ENCODE data around the gene FAM227B.
A peak's percentile ranks its signal among the peaks of the same experiment; 100 is the strongest.
"Not testable (repeated sequence)": the region's sequence is repeated elsewhere in the genome, so short reads cannot be mapped to it uniquely, and the experiment has no call there.

The FAM227B gene

GRCh38 chr15:49620658-49621368 is at the start of gene FAM227B, which contains the start of gene DTWD1:
Gene FAM227B, minus strand, starts transcription at chr15:49620818. Its CDS starts 5,647 bp downstream, at chr15:49615171.
Gene DTWD1, plus strand, starts transcription at chr15:49621048. Its CDS starts 4,120 bp downstream, at chr15:49625168.
- Histone ChIP-seq H3K4me2 (ENCODE audit: low read length) (peak within 1 kb of the TSS; percentile 96), H3K4me1 (ENCODE audit: insufficient read depth, low read length, severe bottlenecking) (peaks cover 24% of the 10 kb centered on the region), H3K27me3 (ENCODE audit: insufficient read depth, low read length) (no peaks in the 10 kb centered on the region), H3F3A (ENCODE audit: insufficient read depth, low read length) (no peaks in the 10 kb centered on the region), H3K79me2 (ENCODE audit: insufficient read depth, low read length) (peaks cover 15% of the 10 kb centered on the region), H2AFZ (ENCODE audit: low read length) (peak within 1 kb of the TSS; percentile 99), H4K20me1 (ENCODE audit: insufficient read depth, low read length) (no peaks in the 10 kb centered on the region), H3K36me3 (ENCODE audit: insufficient read depth, low read length) (peaks cover 14% of the 10 kb centered on the region), H3K9me3 (ENCODE audit: low read length) (peaks cover 7% of the 10 kb centered on the region; the same call in 1 of the 2 replicates), H3K9ac (ENCODE audit: low read length) (peak within 1 kb of the TSS; percentile 94), H3K27ac (ENCODE audit: low read depth, low read length, poor library complexity, severe bottlenecking) (peak within 1 kb of the TSS; percentile 38), H3K9me2 (ENCODE audit: low read depth, low read length) (no peaks in the 10 kb centered on the region), H3K4me3 (ENCODE audit: low read depth, low read length, poor library complexity, severe bottlenecking) (peak within 1 kb of the TSS; percentile 86)
- TF ChIP-seq CTCF (IDR thresholded peaks at IDR 0.05; ENCODE audit: low read length) (no peak), EZH2 (IDR thresholded peaks at IDR 0.05; ENCODE audit: borderline replicate concordance, low read length) (no peak)

- H3K79me2 ChIP-seq (ENCODE audit: insufficient read depth, low read length) = no peaks in the 10 kb centered on the region
- no peaks in the 10 kb centered on the region for H3K9me2 ChIP-seq (ENCODE audit: low read depth, low read length)
- no peak overlapping the region for H3K9ac ChIP-seq (ENCODE audit: low read length)
- H3K4me3 ChIP-seq (ENCODE audit: low read depth, low read length, poor library complexity, severe bottlenecking) = no peak overlapping the region
- no peak overlapping the region for H3K27ac ChIP-seq (ENCODE audit: low read depth, low read length, poor library complexity, severe bottlenecking)
- TF ChIP-seq EZH2 (IDR thresholded peaks at IDR 0.05; ENCODE audit: borderline replicate concordance, low read length) (no peak), CTCF (IDR thresholded peaks at IDR 0.05; ENCODE audit: low read length) (no peak)
- no peak overlapping the region for H3K4me2 ChIP-seq (ENCODE audit: low read length)
- H3F3A ChIP-seq (ENCODE audit: insufficient read depth, low read length) = no peaks in the 10 kb centered on the region
- no peaks in the 10 kb centered on the region for H3K27me3 ChIP-seq (ENCODE audit: insufficient read depth, low read length)
- no peaks in the 10 kb centered on the region for H3K9me3 ChIP-seq (ENCODE audit: low read length)
- no peaks in the 10 kb centered on the region for H3K4me1 ChIP-seq (ENCODE audit: insufficient read depth, low read length, severe bottlenecking)
- no peaks in the 10 kb centered on the region for H4K20me1 ChIP-seq (ENCODE audit: insufficient read depth, low read length)
- no peak overlapping the region for H2AFZ ChIP-seq (ENCODE audit: low read length)
- no peaks in the 10 kb centered on the region for H3K36me3 ChIP-seq (ENCODE audit: insufficient read depth, low read length)
Measured at GRCh38 chr15:49669288-49669687, 48.7 kb upstream of the FAM227B start.

- H3K9me3 ChIP-seq (ENCODE audit: low read length); H4K20me1 ChIP-seq (ENCODE audit: insufficient read depth, low read length); H3K9ac ChIP-seq (ENCODE audit: low read length); H3K36me3 ChIP-seq (ENCODE audit: insufficient read depth, low read length); H3K4me3 ChIP-seq (ENCODE audit: low read depth, low read length, poor library complexity, severe bottlenecking); H3K4me2 ChIP-seq (ENCODE audit: low read length); H3K27me3 ChIP-seq (ENCODE audit: insufficient read depth, low read length); H3K9me2 ChIP-seq (ENCODE audit: low read depth, low read length); H3K4me1 ChIP-seq (ENCODE audit: insufficient read depth, low read length, severe bottlenecking); H3K79me2 ChIP-seq (ENCODE audit: insufficient read depth, low read length); H3F3A ChIP-seq (ENCODE audit: insufficient read depth, low read length); H2AFZ ChIP-seq (ENCODE audit: low read length); H3K27ac ChIP-seq (ENCODE audit: low read depth, low read length, poor library complexity, severe bottlenecking): not testable (repeated sequence)
Measured at GRCh38 chr15:49666486-49666885, 45.9 kb upstream of the FAM227B start.

- Histone ChIP-seq H3K9me3 (ENCODE audit: low read length) (no peaks in the 10 kb centered on the region), H4K20me1 (ENCODE audit: insufficient read depth, low read length) (no peaks in the 10 kb centered on the region), H3K79me2 (ENCODE audit: insufficient read depth, low read length) (no peaks in the 10 kb centered on the region), H3K9ac (ENCODE audit: low read length) (no peak overlapping the region), H3K4me3 (ENCODE audit: low read depth, low read length, poor library complexity, severe bottlenecking) (no peak overlapping the region), H3F3A (ENCODE audit: insufficient read depth, low read length) (no peaks in the 10 kb centered on the region), H3K9me2 (ENCODE audit: low read depth, low read length) (no peaks in the 10 kb centered on the region), H3K4me1 (ENCODE audit: insufficient read depth, low read length, severe bottlenecking) (no peaks in the 10 kb centered on the region), H3K4me2 (ENCODE audit: low read length) (no peak overlapping the region), H3K27me3 (ENCODE audit: insufficient read depth, low read length) (no peaks in the 10 kb centered on the region), H3K27ac (ENCODE audit: low read depth, low read length, poor library complexity, severe bottlenecking) (no peak overlapping the region), H2AFZ (ENCODE audit: low read length) (no peak overlapping the region), H3K36me3 (ENCODE audit: insufficient read depth, low read length) (no peaks in the 10 kb centered on the region)
- TF ChIP-seq EZH2 (IDR thresholded peaks at IDR 0.05; ENCODE audit: borderline replicate concordance, low read length) = no peak
- no peak for TF ChIP-seq CTCF (IDR thresholded peaks at IDR 0.05; ENCODE audit: low read length)
Measured at GRCh38 chr15:49664716-49665115, 44.1 kb upstream of the FAM227B start.

Data from OCI-LY1 (cell line).